ENCODE measurements around the gene ADGRB2. TPM values are rescaled to one million over a fixed set of nuclear protein-coding genes. Genes with fewer than 3 reads are reported as not detected.

Gene ADGRB2
- total RNA-seq, 1 experiment from 2014 or later, result 34.8 TPM

- BruUV-seq (replicated peaks), result no TSS peak
- in situ Hi-C loops (cut with HindIII; ENCODE audit: low pct_unique_long_range_greater_than_20kb, low sequenced_read_pairs), result no loop called here
- Histone ChIP-seq H3K9me3 (ENCODE audit: control insufficient read depth, insufficient read depth, low read depth, low read length) (no peaks in the 10 kb centered on the region), H3K4me1 (ENCODE audit: control insufficient read depth, insufficient read depth, low read length) (peaks cover 13% of the 10 kb centered on the region; the same call in 1 of the 2 replicates), H3K4me3 (ENCODE audit: low read depth in 2 of 2, low read length in 2 of 2) (no peak overlapping the region), H3K36me3 (ENCODE audit: control insufficient read depth, insufficient read depth, low read length) (no peaks in the 10 kb centered on the region), H3K27ac (ENCODE audit: low read length) (no peak overlapping the region), H3K27me3 (ENCODE audit: control insufficient read depth, insufficient read depth, low read length) (no peaks in the 10 kb centered on the region)
- ATAC-seq (no peak), DNase-seq (ENCODE audit: low read depth, low spot score) (no peak)
- no peak for TF ChIP-seq SIN3A (IDR thresholded peaks at IDR 0.05; ENCODE audit: borderline replicate concordance, insufficient read depth, low read depth, low read length)
- TF ChIP-seq POLR2AphosphoS5 (IDR thresholded peaks at IDR 0.05; ENCODE audit: low read depth, low read length), result no peak
- TF ChIP-seq REST (IDR thresholded peaks at IDR 0.05; ENCODE audit: insufficient read depth in 1 of 2, low read depth in 2 of 2, low read length in 1 of 2), result no peak
- no peak for TF ChIP-seq CTCF (IDR thresholded peaks at IDR 0.05)
- intact Hi-C loops (cut with micrococcal nuclease; ENCODE audit: unreplicated experiment), result loop anchor here (10.0 kb wide), 1 partner anchor 219 kb away; no protein-coding TSS in a partner anchor
- ChIA-PET POLR2A (interaction anchor here (0.6 kb wide), 1 partner anchor 139 kb away, joined by 7 read pairs; the partner anchor contains the start of gene PEF1), CTCF (no interaction called here)
Measured at GRCh38 chr1:31783846-31784245, 19.7 kb upstream of the ADGRB2 start.

- TF ChIP-seq POLR2AphosphoS5 (IDR thresholded peaks at IDR 0.05; ENCODE audit: low read depth, low read length), result no peak
- no peak for TF ChIP-seq CTCF (IDR thresholded peaks at IDR 0.05)
- TF ChIP-seq REST (IDR thresholded peaks at IDR 0.05; ENCODE audit: insufficient read depth in 1 of 2, low read depth in 2 of 2, low read length in 1 of 2), result no peak
- TF ChIP-seq TCF7L2 (IDR thresholded peaks at IDR 0.05; ENCODE audit: low read depth, low read length), result no peak
- TF ChIP-seq SIN3A (IDR thresholded peaks at IDR 0.05; ENCODE audit: borderline replicate concordance, insufficient read depth, low read depth, low read length), result no peak
- Histone ChIP-seq H3K4me3 (ENCODE audit: low read depth in 2 of 2, low read length in 2 of 2) (no peak overlapping the region), H3K27me3 (ENCODE audit: control insufficient read depth, insufficient read depth, low read length) (no peaks in the 10 kb centered on the region), H3K4me1 (ENCODE audit: control insufficient read depth, insufficient read depth, low read length) (peaks cover 8% of the 10 kb centered on the region; the same call in 1 of the 2 replicates), H3K36me3 (ENCODE audit: control insufficient read depth, insufficient read depth, low read length) (no peaks in the 10 kb centered on the region), H3K27ac (ENCODE audit: low read length) (no peak overlapping the region), H3K9me3 (ENCODE audit: control insufficient read depth, insufficient read depth, low read depth, low read length) (no peaks in the 10 kb centered on the region)
- DNase-seq (ENCODE audit: low read depth, low spot score) (no peak), ATAC-seq (no peak)
- BruUV-seq (replicated peaks), result no TSS peak
- ChIA-PET POLR2A (interaction anchor here (0.6 kb wide), 1 partner anchor 138 kb away, joined by 7 read pairs; the partner anchor contains the start of gene PEF1), CTCF (no interaction called here)
- in situ Hi-C loops (cut with HindIII; ENCODE audit: low pct_unique_long_range_greater_than_20kb, low sequenced_read_pairs) (no loop called here), intact Hi-C loops (cut with micrococcal nuclease; ENCODE audit: unreplicated experiment) (loop anchor here (10.0 kb wide), 1 partner anchor 218 kb away; no protein-coding TSS in a partner anchor)
Measured at GRCh38 chr1:31782421-31783410, 18.6 kb upstream of the ADGRB2 start.
